H1 (cell line): ENCODE results near the gene NTN1. TPM values are rescaled to one million over a fixed set of nuclear protein-coding genes. Genes with fewer than 3 reads are reported as not detected.

Experiments used
- CTCF ChIA-PET: fragments of 300-600 bp; sonication (Branson Sonifier 250); formaldehyde crosslinking; loops from one replicate; lab custom pipeline; 2021; ENCODE audit not compliant: partially characterized antibody; lab: Charles Lee
- POLR2A ChIA-PET: fragments of 300-600 bp; sonication (Branson Sonifier 250); formaldehyde crosslinking; loops from one replicate; lab custom pipeline; 2021; ENCODE audit warnings: inconsistent platforms; ENCODE audit not compliant: partially characterized antibody; lab: Charles Lee
- DNase-seq, 2 experiments: peaks; one replicate each; pipeline versions ENCODE4 v3.0.0 to v3.0.0-alpha.2; 2010 to 2022; ENCODE audit warnings: low spot score in 2 of 2, low read depth in 1 of 2, mixed read lengths in 1 of 2
- FAIRE-seq: peaks from 2 replicates; lab custom pipeline; 2011; peaks lifted over from hg19 to GRCh38; lab: Jason Lieb, UNC
- H2AFZ ChIP-seq: 2 replicates; pipeline ENCODE4 v1.8.1; 2012; ENCODE audit warnings: low read length, inconsistent platforms
- H2AK5ac ChIP-seq: 2 replicates; pipeline ENCODE4 v1.6.1; 2013; ENCODE audit warnings: low read depth, low read length
- H2BK120ac ChIP-seq: replicated peaks from 2 replicates; pipeline ENCODE3; 2013; ENCODE audit warnings: low read depth, low read length, inconsistent platforms
- H2BK12ac ChIP-seq: 2 replicates; pipeline ENCODE4 v1.6.1; 2013; ENCODE audit warnings: low read depth, low read length
- H2BK15ac ChIP-seq: 2 replicates; pipeline ENCODE4 v1.6.1; 2013; ENCODE audit warnings: low read length
- H2BK20ac ChIP-seq: 2 replicates; pipeline ENCODE4 v1.6.1; 2013; ENCODE audit warnings: low read length
- H2BK5ac ChIP-seq: 2 replicates; pipeline ENCODE4 v1.6.1; 2013; ENCODE audit warnings: low read depth, low read length
- H3K14ac ChIP-seq: 2 replicates; pipeline ENCODE4 v1.6.1; 2013; ENCODE audit warnings: inconsistent platforms; ENCODE audit not compliant: insufficient read length
- H3K18ac ChIP-seq: 2 replicates; pipeline ENCODE4 v1.6.1; 2013; ENCODE audit warnings: low read length; ENCODE audit errors: extremely low read depth
- H3K23ac ChIP-seq: 2 replicates; pipeline ENCODE4 v1.6.1; 2013; ENCODE audit warnings: inconsistent platforms; ENCODE audit not compliant: insufficient read length
- H3K23me2 ChIP-seq: 2 replicates; pipeline ENCODE4 v1.6.1; 2013; ENCODE audit warnings: low read depth, low read length
- H3K27ac ChIP-seq: 2 replicates; pipeline ENCODE4 v1.6.1; 2011; ENCODE audit warnings: low read depth, low read length, inconsistent platforms
- H3K27me3 ChIP-seq, 4 experiments: replicated peaks in 1 of 4; 1 replicate in 1 of 4; 2 replicates in 3 of 4; pipeline versions ENCODE4 v1.6.1 to v1.8.1; 2011 to 2013; ENCODE audit warnings: low read length in 3 of 4, mild to moderate bottlenecking in 3 of 4, inconsistent platforms in 2 of 4, mixed read lengths in 2 of 4, moderate library complexity in 1 of 4; ENCODE audit not compliant: control insufficient read depth in 3 of 4, insufficient read depth in 3 of 4; ENCODE audit errors: extremely low read depth in 1 of 4
- H3K36me3 ChIP-seq, 4 experiments: 2 replicates each; pipeline versions ENCODE4 v1.6.1 to v1.8.1; 2011 to 2013; ENCODE audit warnings: mild to moderate bottlenecking in 4 of 4, low read length in 3 of 4, moderate library complexity in 2 of 4, control low read depth in 1 of 4, inconsistent platforms in 1 of 4; ENCODE audit not compliant: insufficient read depth in 4 of 4, control insufficient read depth in 2 of 4
- H3K4ac ChIP-seq: replicated peaks from 2 replicates; pipeline ENCODE3; 2013; ENCODE audit warnings: low read length, low read depth, mixed read lengths, inconsistent platforms; ENCODE audit not compliant: insufficient read length
- H3K4me1 ChIP-seq, 4 experiments: replicated peaks in 1 of 4; 1 replicate in 1 of 4; 2 replicates in 3 of 4; pipeline versions ENCODE4 v1.6.1 to v1.8.1; 2011 to 2013; ENCODE audit warnings: low read length in 3 of 4, inconsistent platforms in 2 of 4, mixed read lengths in 1 of 4; ENCODE audit not compliant: insufficient read depth in 4 of 4, control insufficient read depth in 3 of 4
- H3K4me2 ChIP-seq, 2 experiments: 2 replicates each; pipeline versions ENCODE4 v1.6.1 to v1.8.1; 2011 to 2013; ENCODE audit warnings: low read depth in 2 of 2, low read length in 2 of 2, control low read depth in 1 of 2, inconsistent platforms in 1 of 2, mild to moderate bottlenecking in 1 of 2; ENCODE audit not compliant: insufficient read depth in 1 of 2
- H3K4me3 ChIP-seq, 4 experiments: fragments of 200-600, 300-600 bp in 1 of 4; sonication (generic), shearing (Covaris generic), sonication (Bioruptor Twin) in 1 of 4; 2 replicates each; pipeline versions ENCODE4 v1.5.1 to v1.8.1; 2011 to 2016; ENCODE audit warnings: low read length in 4 of 4, low read depth in 3 of 4, control low read depth in 2 of 4, inconsistent platforms in 2 of 4, mild to moderate bottlenecking in 2 of 4, mixed read lengths in 1 of 4, moderate library complexity in 1 of 4; ENCODE audit not compliant: insufficient read depth in 2 of 4; ENCODE audit errors: extremely low read depth in 1 of 4
- H3K56ac ChIP-seq: replicated peaks from 2 replicates; pipeline ENCODE3; 2013; ENCODE audit warnings: low read depth, mild to moderate bottlenecking, mixed read lengths, low read length, inconsistent platforms; ENCODE audit not compliant: insufficient read length
- H3K79me1 ChIP-seq: 2 replicates; pipeline ENCODE4 v1.6.1; 2013; ENCODE audit warnings: low read depth, low read length, control low read depth
- H3K79me2 ChIP-seq, 2 experiments: 2 replicates each; pipeline versions ENCODE4 v1.6.1 to v1.8.1; 2012 to 2013; ENCODE audit warnings: low read length in 2 of 2, mild to moderate bottlenecking in 2 of 2, inconsistent platforms in 1 of 2; ENCODE audit not compliant: insufficient read depth in 2 of 2, control insufficient read depth in 1 of 2
- H3K9ac ChIP-seq, 4 experiments: replicated peaks in 1 of 4; 1 replicate in 1 of 4; 2 replicates in 3 of 4; pipeline versions ENCODE4 v1.6.1 to v1.8.1; 2011 to 2013; ENCODE audit warnings: low read depth in 3 of 4, low read length in 3 of 4, control low read depth in 2 of 4, mild to moderate bottlenecking in 2 of 4, moderate library complexity in 2 of 4, inconsistent platforms in 1 of 4; ENCODE audit errors: extremely low read depth in 1 of 4
- H3K9me3 ChIP-seq, 2 experiments: 2 replicates each; pipeline versions ENCODE4 v1.6.1 to v1.8.1; 2012 to 2013; ENCODE audit warnings: mild to moderate bottlenecking in 2 of 2, moderate library complexity in 2 of 2, control low read depth in 1 of 2, inconsistent platforms in 1 of 2, low read depth in 1 of 2, low read length in 1 of 2, mixed read lengths in 1 of 2; ENCODE audit not compliant: insufficient read depth in 2 of 2
- H4K20me1 ChIP-seq, 2 experiments: replicated peaks in 1 of 2; 2 replicates each; pipeline versions ENCODE3 to v1.8.1; 2011 to 2013; ENCODE audit warnings: inconsistent platforms in 2 of 2, low read length in 2 of 2, mild to moderate bottlenecking in 1 of 2; ENCODE audit not compliant: insufficient read depth in 2 of 2, control insufficient read depth in 1 of 2
- H4K5ac ChIP-seq: 2 replicates; pipeline ENCODE4 v1.6.1; 2013; ENCODE audit warnings: low read length, low read depth, mixed read lengths, inconsistent platforms; ENCODE audit not compliant: insufficient read length
- H4K8ac ChIP-seq: 2 replicates; pipeline ENCODE4 v1.8.0; 2013; ENCODE audit warnings: mild to moderate bottlenecking, moderate library complexity, low read length, inconsistent platforms; ENCODE audit not compliant: insufficient read depth; ENCODE audit errors: extremely low read depth
- H4K91ac ChIP-seq: replicated peaks from 2 replicates; pipeline ENCODE3; 2013; ENCODE audit warnings: low read length, mixed read lengths, inconsistent platforms; ENCODE audit not compliant: insufficient read length
- EGR1 ChIP-seq: IDR thresholded peaks from 2 replicates; pipeline ENCODE4 v1.6.1; 2011; ENCODE audit warnings: low read depth, low read length, borderline replicate concordance
- GABPA ChIP-seq: IDR thresholded peaks from 2 replicates; pipeline ENCODE4 v1.6.1; 2011; ENCODE audit warnings: mild to moderate bottlenecking, low read length, moderate library complexity, borderline replicate concordance; ENCODE audit not compliant: insufficient read depth
- HDAC2 ChIP-seq, 2 experiments: fragments of 300-600 bp in 1 of 2; sonication (generic) in 1 of 2; IDR thresholded peaks; 2 replicates each; pipeline ENCODE4 v1.6.1; 2011 to 2012; ENCODE audit warnings: low read depth in 2 of 2, low read length in 2 of 2, mild to moderate bottlenecking in 2 of 2, moderate library complexity in 2 of 2, borderline replicate concordance in 1 of 2, inconsistent platforms in 1 of 2
- HDAC6 ChIP-seq: IDR thresholded peaks from one replicate; pipeline ENCODE4 v1.7.1; 2012; ENCODE audit warnings: low read depth, mild to moderate bottlenecking, inconsistent platforms, low read length, moderate library complexity
- MAFK ChIP-seq: IDR thresholded peaks from 2 replicates; pipeline ENCODE4 v1.6.1; 2012; ENCODE audit warnings: low read depth, mild to moderate bottlenecking, improper control_type of control experiment, low read length
- POU5F1 ChIP-seq: IDR thresholded peaks from 2 replicates; pipeline ENCODE4 v1.6.1; 2011; ENCODE audit warnings: low read depth, mild to moderate bottlenecking, low read length, moderate library complexity
- RFX5 ChIP-seq: IDR thresholded peaks from 2 replicates; pipeline ENCODE4 v1.6.1; 2011; ENCODE audit warnings: low read depth, low read length, improper control_type of control experiment, borderline replicate concordance
- SIRT6 ChIP-seq: IDR thresholded peaks from one replicate; pipeline ENCODE4 v1.7.1; 2012; ENCODE audit warnings: low read length, inconsistent platforms
- TCF12 ChIP-seq: IDR thresholded peaks from 2 replicates; pipeline ENCODE4 v1.6.1; 2011; ENCODE audit warnings: low read depth, mild to moderate bottlenecking, low read length
- WGBS, 2 experiments: shearing (Covaris generic) in 1 of 2; methylation state at CpG; one replicate each; pipeline versions ENCODE4 v1.1.6 to v1.1.7; 2013 to 2015; ENCODE audit warnings: low lambda C conversion rate in 2 of 2, mixed read lengths in 2 of 2, inconsistent platforms in 1 of 2, low coverage in 1 of 2, missing lambda C conversion rate in 1 of 2; ENCODE audit not compliant: insufficient replicate concordance in 2 of 2, insufficient coverage in 1 of 2, insufficient read length in 1 of 2; ENCODE audit errors: extremely low coverage in 1 of 2, missing lambda C conversion rate in 1 of 2; 5-methylcytosine and 5-hydroxymethylcytosine counted together
- polyA plus RNA-seq, 7 experiments: library from polyadenylated mRNA; depleted of rRNA in 3 of 7; stranded (reverse) in 5 of 7; unstranded in 2 of 7; fragments of >200 nt in 5 of 7; fragments of 200-250 nt in 2 of 7; gene quantifications; 1 replicate in 5 of 7; 2 replicates in 1 of 7; 4 replicates in 1 of 7; pipeline versions ENCODE4 v1.2.1 to v1.2.3, GENCODE V29; 2011 to 2013; ENCODE audit warnings: missing spikeins in 2 of 7, mixed read lengths in 2 of 7
- total RNA-seq: library from RNA; stranded (reverse); fragmentation: NEBNext Ultra II Directional; extraction: Animal tissue kit (Norgen Biotek cat#: 25700); gene quantifications from 2 replicates; pipeline ENCODE4 v1.2.1, GENCODE V29; 2021
- TF ChIP-seq, protein P1 (sequence below), 3 experiments: IDR thresholded peaks; 1 replicate in 2 of 3; 2 replicates in 1 of 3; pipeline versions ENCODE4 v1.5.1 to v1.6.1; 2011; ENCODE audit warnings: low read length in 3 of 3, mild to moderate bottlenecking in 3 of 3, inconsistent platforms in 2 of 3, low read depth in 1 of 3, moderate library complexity in 1 of 3; ENCODE audit not compliant: insufficient read depth in 1 of 3; ENCODE audit errors: control extremely low read depth in 1 of 3

The NTN1 gene
- total and polyA plus RNA-seq, 2 of the 8 experiments (the other 6 are each of a cell fraction or from before 2014, with no cell fraction given): 2.0 to 2.3 TPM

DNA sequence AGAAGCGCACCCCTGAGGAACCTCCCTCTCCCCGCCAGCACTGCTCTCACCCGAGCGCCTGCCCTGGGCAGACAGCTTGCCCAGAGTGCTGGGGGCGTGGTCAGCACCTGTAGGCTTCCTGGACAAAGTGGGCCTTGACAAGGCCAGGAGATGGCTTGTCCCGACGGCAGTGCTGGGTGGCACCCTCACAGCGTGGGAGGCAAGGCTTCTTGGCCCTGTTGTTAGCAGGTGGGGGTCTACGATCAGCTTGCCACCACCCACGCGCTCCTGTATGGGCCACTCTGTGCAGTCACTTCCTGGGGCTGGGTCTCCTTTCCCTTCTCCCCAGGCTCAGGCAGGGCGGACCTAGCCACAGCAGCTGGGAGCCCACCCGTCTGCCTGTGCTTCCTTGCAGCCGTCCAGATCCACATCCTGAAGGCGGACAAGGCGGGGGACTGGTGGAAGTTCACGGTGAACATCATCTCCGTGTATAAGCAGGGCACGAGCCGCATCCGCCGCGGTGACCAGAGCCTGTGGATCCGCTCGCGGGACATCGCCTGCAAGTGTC is 218.0 kb downstream of the NTN1 start:
- H2BK20ac ChIP-seq: no peak overlapping the region
- peaks cover 11% of the 10 kb centered on the region for H3K23me2 ChIP-seq
- H4K91ac ChIP-seq: no peak overlapping the region
- no peak overlapping the region for H2BK5ac ChIP-seq
- peaks cover 0 to 14% (median 9%) of the 10 kb centered on the region in 4 experiments; a peak in 6 of 7 replicates for H3K27me3 ChIP-seq
- H2BK12ac ChIP-seq: peak overlapping the region; percentile 94; the same call in 1 of the 2 replicates
- no peak overlapping the region for H3K56ac ChIP-seq
- no peak overlapping the region; a peak in 1 of 7 replicates for H3K9ac ChIP-seq
- no peaks in the 10 kb centered on the region for H3K79me2 ChIP-seq
- H2BK120ac ChIP-seq: no peak overlapping the region
- peak overlapping the region; percentile 29; the same call in 1 of the 2 replicates for H2BK15ac ChIP-seq
- H3K14ac ChIP-seq: no peak overlapping the region
- no peaks in the 10 kb centered on the region for H3K9me3 ChIP-seq
- no peaks in the 10 kb centered on the region for H3K79me1 ChIP-seq
- H4K8ac ChIP-seq: peak overlapping the region; percentile 39; the same call in 1 of the 2 replicates
- 0 out of 2 replicates have a peak overlapping the region, but pooled peaks have one; percentile 5 for H2AK5ac ChIP-seq
- H3K36me3 ChIP-seq: no peaks in the 10 kb centered on the region
- H3K4me2 ChIP-seq: peak overlapping the region; percentile 83 to 98
- no peak overlapping the region for H3K4ac ChIP-seq
- H4K5ac ChIP-seq: no peak overlapping the region
- 42% methylated on average over 25 of the region's 27 CpGs; no CpG with 5 or more reads in 1 of the 2 experiments for WGBS, 2 experiments
- no peak overlapping the region for H3K23ac ChIP-seq
- FAIRE-seq: no peak
- H3K18ac ChIP-seq: peak overlapping the region; percentile 83
- DNase-seq: no peak
- H2AFZ ChIP-seq: peak overlapping the region; percentile 98
- H3K4me1 ChIP-seq: peaks cover 3 to 26% (median 18%) of the 10 kb centered on the region in 4 experiments
- H3K4me3 ChIP-seq: peak overlapping the region; percentile 27 to 66 (median 44); a peak in 7 of 8 replicates
- POLR2A ChIA-PET: no interaction called here
- H3K27ac ChIP-seq: no peak overlapping the region
- no peaks in the 10 kb centered on the region for H4K20me1 ChIP-seq
- CTCF ChIA-PET: interaction anchor here (1.0 to 1.3 kb wide), 2 partner anchors 11 to 241 kb away, joined by 3 to 4 read pairs; no protein-coding TSS in a partner anchor
- no peak for TF ChIP-seq EGR1
- no peak for TF ChIP-seq POU5F1
- no peak for TF ChIP-seq MAFK
- TF ChIP-seq GABPA: 0 out of 2 replicates have a peak, but pooled peaks have one; percentile 20
- TF ChIP-seq SIRT6: no peak
- TF ChIP-seq HDAC2 (IDR thresholded peaks at IDR 0.05; ENCODE audit: borderline replicate concordance in 1 of 2, low read depth in 2 of 2, low read length in 2 of 2): no peak
- no peak for TF ChIP-seq TCF12
- no peak for TF ChIP-seq RFX5
- no peak for TF ChIP-seq HDAC6
- TF ChIP-seq, protein P1, sequence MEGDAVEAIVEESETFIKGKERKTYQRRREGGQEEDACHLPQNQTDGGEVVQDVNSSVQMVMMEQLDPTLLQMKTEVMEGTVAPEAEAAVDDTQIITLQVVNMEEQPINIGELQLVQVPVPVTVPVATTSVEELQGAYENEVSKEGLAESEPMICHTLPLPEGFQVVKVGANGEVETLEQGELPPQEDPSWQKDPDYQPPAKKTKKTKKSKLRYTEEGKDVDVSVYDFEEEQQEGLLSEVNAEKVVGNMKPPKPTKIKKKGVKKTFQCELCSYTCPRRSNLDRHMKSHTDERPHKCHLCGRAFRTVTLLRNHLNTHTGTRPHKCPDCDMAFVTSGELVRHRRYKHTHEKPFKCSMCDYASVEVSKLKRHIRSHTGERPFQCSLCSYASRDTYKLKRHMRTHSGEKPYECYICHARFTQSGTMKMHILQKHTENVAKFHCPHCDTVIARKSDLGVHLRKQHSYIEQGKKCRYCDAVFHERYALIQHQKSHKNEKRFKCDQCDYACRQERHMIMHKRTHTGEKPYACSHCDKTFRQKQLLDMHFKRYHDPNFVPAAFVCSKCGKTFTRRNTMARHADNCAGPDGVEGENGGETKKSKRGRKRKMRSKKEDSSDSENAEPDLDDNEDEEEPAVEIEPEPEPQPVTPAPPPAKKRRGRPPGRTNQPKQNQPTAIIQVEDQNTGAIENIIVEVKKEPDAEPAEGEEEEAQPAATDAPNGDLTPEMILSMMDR (IDR thresholded peaks at IDR 0.05; ENCODE audit: control extremely low read depth in 1 of 3, insufficient read depth in 1 of 3, low read depth in 1 of 3, low read length in 3 of 3): no peak
